GM23338 (cell line): ENCODE measurements around the gene CYSLTR2.

Experiments
- CREB1 ChIP-seq: fragments of 250-450 bp; sonication (Bioruptor Pico); IDR thresholded peaks from 2 replicates; pipeline ENCODE4 v1.5.0; 2020; ENCODE audit warnings: low read depth, mild to moderate bottlenecking, moderate library complexity
- CTCF ChIP-seq, 2 experiments: fragments of 200-600 bp in 1 of 2; sonication (generic) in 1 of 2; conservative IDR thresholded peaks; 2 replicates each; pipeline versions ENCODE4 v1.5.1 to v1.6.1; 2016 to 2017; ENCODE audit warnings: antibody characterized with exemption in 2 of 2, low read depth in 2 of 2, mild to moderate bottlenecking in 2 of 2, moderate library complexity in 1 of 2
- EZH2 ChIP-seq: fragments of 200-600 bp; sonication (generic); IDR thresholded peaks from one replicate; pipeline ENCODE4 v1.8.0; 2017; ENCODE audit warnings: antibody characterized with exemption, mild to moderate bottlenecking, low read depth; ENCODE audit not compliant: unreplicated experiment
- EZH2phosphoT487 ChIP-seq: fragments of 200-600 bp; sonication (generic); IDR thresholded peaks from one replicate; pipeline ENCODE4 v1.8.1; 2018; ENCODE audit warnings: antibody characterized with exemption; ENCODE audit not compliant: unreplicated experiment
- POLR2AphosphoS5 ChIP-seq: IDR thresholded peaks from 2 replicates; pipeline ENCODE4 v1.6.1; 2016; ENCODE audit warnings: antibody characterized with exemption, low read depth
- TF ChIP-seq, protein P1 (sequence below): IDR thresholded peaks from one replicate; pipeline ENCODE4 v1.6.1; 2018; ENCODE audit warnings: antibody characterized with exemption; ENCODE audit not compliant: unreplicated experiment

GRCh38 chr13:48629277-48629676, 24.5 kb upstream of the CYSLTR2 start:
- TF ChIP-seq POLR2AphosphoS5: no peak
- no peak for TF ChIP-seq CTCF (conservative IDR thresholded peaks at IDR 0.05; ENCODE audit: low read depth in 2 of 2)
- TF ChIP-seq, protein P1, sequence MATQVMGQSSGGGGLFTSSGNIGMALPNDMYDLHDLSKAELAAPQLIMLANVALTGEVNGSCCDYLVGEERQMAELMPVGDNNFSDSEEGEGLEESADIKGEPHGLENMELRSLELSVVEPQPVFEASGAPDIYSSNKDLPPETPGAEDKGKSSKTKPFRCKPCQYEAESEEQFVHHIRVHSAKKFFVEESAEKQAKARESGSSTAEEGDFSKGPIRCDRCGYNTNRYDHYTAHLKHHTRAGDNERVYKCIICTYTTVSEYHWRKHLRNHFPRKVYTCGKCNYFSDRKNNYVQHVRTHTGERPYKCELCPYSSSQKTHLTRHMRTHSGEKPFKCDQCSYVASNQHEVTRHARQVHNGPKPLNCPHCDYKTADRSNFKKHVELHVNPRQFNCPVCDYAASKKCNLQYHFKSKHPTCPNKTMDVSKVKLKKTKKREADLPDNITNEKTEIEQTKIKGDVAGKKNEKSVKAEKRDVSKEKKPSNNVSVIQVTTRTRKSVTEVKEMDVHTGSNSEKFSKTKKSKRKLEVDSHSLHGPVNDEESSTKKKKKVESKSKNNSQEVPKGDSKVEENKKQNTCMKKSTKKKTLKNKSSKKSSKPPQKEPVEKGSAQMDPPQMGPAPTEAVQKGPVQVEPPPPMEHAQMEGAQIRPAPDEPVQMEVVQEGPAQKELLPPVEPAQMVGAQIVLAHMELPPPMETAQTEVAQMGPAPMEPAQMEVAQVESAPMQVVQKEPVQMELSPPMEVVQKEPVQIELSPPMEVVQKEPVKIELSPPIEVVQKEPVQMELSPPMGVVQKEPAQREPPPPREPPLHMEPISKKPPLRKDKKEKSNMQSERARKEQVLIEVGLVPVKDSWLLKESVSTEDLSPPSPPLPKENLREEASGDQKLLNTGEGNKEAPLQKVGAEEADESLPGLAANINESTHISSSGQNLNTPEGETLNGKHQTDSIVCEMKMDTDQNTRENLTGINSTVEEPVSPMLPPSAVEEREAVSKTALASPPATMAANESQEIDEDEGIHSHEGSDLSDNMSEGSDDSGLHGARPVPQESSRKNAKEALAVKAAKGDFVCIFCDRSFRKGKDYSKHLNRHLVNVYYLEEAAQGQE: no peak
- no peak for TF ChIP-seq EZH2
- no peak for TF ChIP-seq EZH2phosphoT487
- TF ChIP-seq CREB1 (CRISPR knock-in tag): no peak
